HG02798 (cell line): ENCODE results near the gene SAP25.

Experiments used
- ATAC-seq: cut with Tn5 transposase; IDR thresholded peaks from one replicate; pipeline ENCODE4 v1.9.1; 2021; ENCODE audit warnings: mild to moderate bottlenecking; ENCODE audit not compliant: unreplicated experiment, poor library complexity

Gene SAP25

GRCh38 chr7:100598425-100598824, 24.7 kb upstream of the SAP25 start:
- no peak for ATAC-seq

DNA sequence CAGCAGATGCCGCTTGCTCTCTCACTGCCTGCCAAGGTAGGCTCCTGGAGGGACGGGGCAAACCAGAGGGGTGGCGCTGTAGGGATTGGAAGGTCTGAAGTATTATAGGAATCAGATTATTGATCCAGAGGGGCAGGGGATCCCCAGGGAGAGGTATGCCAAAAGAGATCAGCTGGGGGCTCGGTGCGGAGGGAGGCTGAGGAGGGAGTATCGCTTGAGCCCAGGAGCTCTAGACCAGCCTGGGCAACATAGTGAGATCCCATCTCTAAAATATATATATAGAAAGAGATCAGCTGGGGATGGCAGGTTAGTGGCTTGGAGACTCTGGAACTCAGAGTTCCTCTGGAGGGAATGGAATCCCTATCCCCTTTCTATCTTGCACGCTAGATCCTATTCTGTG, 21.5 kb upstream of the SAP25 start:
- ATAC-seq, result no peak

- no peak for ATAC-seq
Measured at GRCh38 chr7:100591596-100591995, 17.9 kb upstream of the SAP25 start.

GRCh38 chr7:100590077-100590737, 16.5 kb upstream of the SAP25 start:
- ATAC-seq, result no peak

GRCh38 chr7:100589341-100589947, 15.7 kb upstream of the SAP25 start:
- ATAC-seq, result no peak

DNA sequence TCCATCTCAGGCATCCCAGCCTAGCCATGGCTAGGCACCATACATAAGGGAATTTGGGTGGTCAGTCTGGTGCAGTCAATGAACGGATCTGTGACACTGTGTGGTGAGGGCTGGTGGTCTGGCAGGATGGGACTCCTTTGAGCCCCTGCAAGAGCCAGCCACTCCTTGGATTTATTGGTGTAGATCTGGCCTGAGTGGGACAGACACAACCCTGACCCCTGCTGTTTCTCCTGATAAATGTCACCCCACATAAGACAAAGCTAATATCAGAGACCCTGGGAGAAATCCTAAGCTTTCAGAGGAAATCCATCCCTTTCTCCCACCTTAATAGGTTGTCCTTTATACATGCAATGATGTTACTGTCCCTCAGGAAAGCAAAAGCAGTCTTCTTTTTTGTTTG, 14.7 kb upstream of the SAP25 start:
- ATAC-seq, result no peak

- ATAC-seq, result peak; percentile 91
Measured at GRCh38 chr7:100586266-100587025, 12.7 kb upstream of the SAP25 start, which contains the start of gene FBXO24. FBXO24 (plus strand) TSS chr7:100586328; CDS start chr7:100586626, 298 bp downstream.

DNA sequence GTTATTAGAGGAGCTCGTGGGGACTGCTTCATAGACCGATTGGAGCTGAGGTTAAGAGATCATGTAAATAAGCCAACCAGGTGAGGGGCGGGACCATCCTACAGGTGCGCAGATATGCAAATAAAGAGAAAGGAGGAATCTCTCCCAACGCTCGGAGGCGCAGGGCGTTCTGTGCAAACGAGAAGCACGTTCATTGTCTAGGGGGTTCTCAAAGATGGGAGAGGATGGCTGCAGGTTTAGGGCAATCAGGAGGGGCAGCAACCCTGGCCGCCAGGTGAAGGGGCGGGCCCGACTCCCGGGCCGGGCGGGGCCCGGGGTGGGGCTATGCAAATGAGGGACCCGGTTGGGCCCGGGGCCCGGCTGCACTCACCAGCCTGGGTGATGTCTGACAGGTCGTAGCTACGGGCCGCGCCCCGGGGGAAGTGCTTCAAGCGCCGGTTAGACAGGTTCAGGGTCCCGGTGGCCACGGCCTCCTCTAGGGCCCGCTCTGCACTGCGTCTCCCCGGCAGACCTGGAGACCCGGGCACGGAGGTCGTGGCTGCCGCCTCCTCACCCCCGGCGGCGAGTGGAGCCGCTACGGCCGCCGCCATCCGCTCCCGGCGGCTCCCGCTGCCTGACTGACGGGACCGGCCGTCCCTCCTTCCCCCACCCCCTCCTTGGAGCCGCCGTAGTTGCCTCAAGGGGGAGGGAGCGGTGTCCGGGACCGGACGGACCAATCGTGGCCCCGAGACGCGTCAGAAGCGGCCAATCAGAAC, 12.0 kb upstream of the SAP25 start, which contains the start of gene LRCH4:
Gene LRCH4, minus strand, starts transcription at position 619 of the 755 bp plus-strand sequence. Its CDS starts 29 bp downstream, at position 590.
- peak; percentile 27 for ATAC-seq

- no peak for ATAC-seq
Measured at GRCh38 chr7:100584683-100585510, 11.2 kb upstream of the SAP25 start.

DNA sequence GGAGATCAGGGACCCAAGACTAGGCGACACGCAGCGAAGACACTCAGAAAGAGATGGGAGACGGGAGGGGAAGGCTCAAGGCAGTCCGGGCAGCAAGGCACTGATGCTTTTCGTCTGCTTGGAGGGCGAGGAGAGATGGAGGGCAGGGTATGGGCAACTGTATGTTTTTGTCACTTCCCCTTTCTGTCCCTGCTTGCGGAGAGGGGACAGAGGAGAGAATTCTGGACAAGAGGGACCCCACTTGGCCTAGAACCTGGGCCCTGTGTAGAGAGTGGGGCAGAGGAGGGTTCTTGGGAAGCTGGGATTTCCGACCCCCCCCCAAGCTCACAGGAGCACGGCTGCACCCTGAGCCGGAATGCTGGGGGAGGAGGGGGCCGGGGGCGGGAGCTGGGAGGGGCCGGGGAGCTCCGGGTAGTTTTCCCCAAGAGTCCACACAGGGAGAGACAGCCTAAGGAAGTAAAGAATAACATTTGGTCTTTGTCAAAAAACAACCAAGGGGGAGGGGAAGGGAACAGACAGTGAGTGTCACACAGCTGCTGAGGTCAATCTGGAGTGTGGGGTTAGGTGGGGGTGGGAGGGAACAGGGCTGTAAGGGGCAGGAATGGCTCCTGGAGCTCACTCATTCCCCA, 10.5 kb upstream of the SAP25 start:
- no peak for ATAC-seq

DNA sequence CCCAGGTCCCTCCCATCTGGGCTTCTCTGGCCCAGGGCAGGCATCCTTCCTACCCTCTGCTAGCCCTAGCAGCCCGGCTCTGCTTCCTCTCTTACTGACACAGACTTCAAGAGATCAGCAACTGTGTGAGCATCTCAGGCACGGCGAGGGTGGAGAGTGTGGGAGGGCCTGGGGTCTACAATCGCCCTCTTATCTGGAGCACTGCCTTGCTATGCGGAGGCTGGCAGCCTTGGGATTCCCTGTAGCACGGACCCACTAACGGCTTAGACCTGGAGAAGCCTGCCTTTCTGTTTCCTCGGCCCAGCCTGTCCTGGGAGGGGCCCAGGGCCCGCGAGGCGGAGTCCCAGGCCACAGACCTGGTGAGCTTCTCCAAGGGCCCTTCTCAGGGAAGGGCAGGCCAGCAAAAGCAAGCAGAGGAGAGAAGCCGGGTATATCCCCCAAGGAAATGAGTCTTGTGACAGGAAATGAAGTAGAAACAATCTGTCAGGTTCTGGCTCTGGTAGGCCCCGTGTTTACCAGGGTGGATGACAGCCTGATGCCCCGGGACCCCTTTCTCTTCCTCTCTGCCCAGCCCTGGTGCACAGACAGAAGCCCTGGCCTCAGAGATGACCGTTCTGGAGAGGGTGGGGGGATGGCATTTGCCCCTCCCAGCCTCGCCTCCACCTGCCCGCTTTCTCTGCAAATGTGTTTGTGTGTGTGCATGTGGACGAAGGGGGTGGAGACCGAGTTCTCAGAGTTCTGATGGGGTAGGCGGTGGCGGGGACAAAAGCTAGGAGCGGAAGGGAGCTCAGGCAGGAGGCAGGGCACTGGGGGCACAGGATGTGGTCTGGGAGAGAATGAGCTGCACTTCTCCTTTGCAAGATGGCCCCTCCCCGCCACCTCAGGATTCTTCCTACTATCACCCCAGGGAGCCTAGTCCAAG, 9.7 kb upstream of the SAP25 start:
- ATAC-seq, result no peak

DNA sequence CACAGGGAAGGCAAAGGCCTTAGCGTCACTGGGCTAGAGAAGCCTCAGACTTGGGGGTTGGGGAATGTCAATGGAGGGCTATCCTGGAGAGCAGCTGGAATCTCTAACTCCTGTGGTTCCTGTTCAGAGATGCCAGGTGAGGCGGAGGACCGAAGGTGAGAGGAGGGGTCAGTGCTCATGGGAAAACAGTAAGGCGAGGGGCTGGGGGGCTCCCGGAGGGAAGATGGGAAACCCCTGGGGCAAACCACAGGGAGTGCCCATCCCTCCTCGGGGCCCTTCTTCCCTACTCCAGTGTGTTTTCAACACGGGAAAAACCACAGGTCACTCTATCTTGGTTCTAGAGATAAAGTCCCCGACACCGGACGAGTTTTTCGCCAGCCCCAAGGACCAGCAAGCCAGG, 8.9 kb upstream of the SAP25 start:
- no peak for ATAC-seq

DNA sequence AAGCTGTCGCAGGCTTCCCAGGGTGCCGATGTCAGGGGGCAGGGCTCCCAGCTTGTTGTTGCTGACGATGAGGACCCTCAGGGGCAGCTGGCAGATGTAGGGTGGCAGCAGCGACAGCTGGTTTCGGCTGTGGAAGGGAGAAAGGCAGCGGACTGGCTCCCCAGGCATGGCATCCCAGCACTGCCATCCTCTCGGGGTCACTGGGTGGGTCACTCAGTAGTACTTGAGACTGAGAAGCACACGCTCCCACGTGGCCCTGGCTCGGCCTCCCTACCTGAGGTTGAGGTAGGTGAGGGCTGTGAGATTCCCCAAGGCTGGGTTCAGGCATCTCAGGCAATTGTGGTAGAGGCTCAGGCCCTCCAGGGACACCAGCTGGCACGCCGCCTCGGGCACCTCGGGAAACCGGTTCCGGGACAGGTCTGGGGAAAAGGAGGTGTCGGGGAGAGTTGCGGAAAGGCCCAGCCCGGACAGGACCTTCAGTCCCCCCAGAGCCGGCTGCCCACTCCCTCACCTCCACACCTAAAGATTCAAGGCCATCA, 8.4 kb upstream of the SAP25 start:
- no peak for ATAC-seq

GRCh38 chr7:100580466-100581283, 7.0 kb upstream of the SAP25 start:
- ATAC-seq, result no peak

DNA sequence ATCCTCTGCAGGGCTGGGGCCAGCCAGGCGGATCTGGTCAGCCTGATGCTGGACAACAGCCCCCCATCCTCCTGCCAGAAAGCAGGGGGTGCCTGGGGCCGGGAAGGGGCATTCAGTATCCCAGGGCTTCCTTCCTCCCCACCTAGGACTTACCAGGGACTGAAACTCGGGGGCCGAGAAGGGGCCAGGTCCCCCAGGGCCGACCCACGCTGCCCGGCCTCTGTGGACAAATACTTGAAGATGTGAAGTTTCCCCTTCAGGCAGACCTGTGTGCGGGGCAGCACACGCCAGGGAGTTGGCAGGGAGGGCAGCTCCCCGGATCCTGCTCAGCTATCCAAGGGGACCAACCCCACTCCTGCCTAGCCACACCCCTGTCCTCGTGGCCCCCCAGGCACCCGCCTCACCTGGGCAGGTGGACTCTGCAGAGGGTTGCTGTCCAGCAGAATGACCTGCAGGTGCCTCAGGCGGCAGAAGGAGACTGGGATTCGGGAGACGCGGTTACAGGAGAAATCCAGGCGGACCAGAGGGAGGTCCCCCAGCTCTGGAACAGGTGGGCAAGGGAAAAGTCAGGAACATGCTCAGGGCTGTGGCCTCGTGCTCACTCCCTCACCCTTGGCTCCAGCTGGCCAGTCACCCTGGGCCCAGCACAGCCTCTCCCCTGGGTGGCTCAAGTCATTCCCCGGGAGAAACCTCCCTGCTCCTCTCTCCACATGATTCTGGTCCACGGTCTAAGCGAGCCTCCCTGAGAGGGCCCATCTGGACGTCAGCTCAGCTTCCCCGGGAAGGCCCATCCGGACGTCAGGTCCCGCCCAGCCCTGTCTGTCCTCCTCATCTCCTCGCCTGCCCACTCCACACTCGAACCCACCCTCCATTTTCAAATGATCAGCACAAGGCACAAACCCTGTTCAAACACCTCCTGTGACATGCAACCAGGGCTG, 4.8 kb upstream of the SAP25 start:
- no peak for ATAC-seq

GRCh38 chr7:100577507-100577906, 3.8 kb upstream of the SAP25 start:
- ATAC-seq, result no peak
